Ovary (tissue), 9 donors: ENCODE measurements around the gene NOP9. TPM values are rescaled to one million over a fixed set of nuclear protein-coding genes. Genes with fewer than 3 reads are reported as not detected.

Experiments
- DNase-seq, 5 donors: peaks; one replicate each; pipeline ENCODE4 v3.0.0-alpha.2; 2019 to 2020
- H3K27ac ChIP-seq, 2 donors: fragments of 200-600 bp; one replicate each; pipeline versions ENCODE4 v1.5.1 to v1.8.0; 2019 to 2022
- H3K27me3 ChIP-seq: fragments of 200-600 bp; one replicate; pipeline ENCODE4 v1.8.0; 2022
- H3K36me3 ChIP-seq: fragments of 200-600 bp; sonication (generic); one replicate; pipeline ENCODE4 v1.5.1; 2019
- H3K4me1 ChIP-seq: one replicate; pipeline ENCODE4 v1.8.1; 2013; ENCODE audit warnings: mild to moderate bottlenecking, moderate library complexity; ENCODE audit not compliant: insufficient read depth
- H3K4me3 ChIP-seq: fragments of 200-600 bp; sonication (generic); one replicate; pipeline ENCODE4 v1.5.1; 2017
- H3K9me3 ChIP-seq, 2 donors: fragments of 200-600 bp in 1 of 2; sonication (generic) in 1 of 2; one replicate each; pipeline versions ENCODE4 v1.5.1 to v1.8.1; 2013 to 2019; ENCODE audit warnings: mild to moderate bottlenecking in 1 of 2, moderate library complexity in 1 of 2
- CTCF ChIP-seq, 3 donors: fragments of 450-650 bp in 2 of 3; fragments of 200-600 bp in 1 of 3; IDR thresholded peaks; one replicate each; pipeline versions ENCODE4 v1.5.1 to v1.8.0; 2016 to 2022; ENCODE audit warnings: antibody characterized with exemption in 3 of 3, mild to moderate bottlenecking in 1 of 3
- EP300 ChIP-seq: sonication (generic); formaldehyde crosslinking; IDR thresholded peaks from one replicate; pipeline ENCODE4 v1.6.1; 2017; ENCODE audit warnings: antibody characterized with exemption
- POLR2A ChIP-seq: fragments of 450-650 bp; IDR thresholded peaks from one replicate; pipeline ENCODE4 v1.6.1; 2017; ENCODE audit warnings: antibody characterized with exemption, mild to moderate bottlenecking, moderate library complexity
- WGBS, 3 donors: extraction: QIAGEN DNeasy Blood & Tissue Kit in 1 of 3; methylation state at CpG; one replicate each; pipeline versions ENCODE4 v1.1.5 to v1.1.7; 2013 to 2017; 5-methylcytosine and 5-hydroxymethylcytosine counted together
- intact Hi-C, 4 donors: fragments of 100-400 bp; cut with DNase I; formaldehyde crosslinking; loops; one replicate each; pipeline versions ENCODE4 v1.11.0 to v1.15.1; 2022 to 2023
- polyA plus RNA-seq, 2 donors: library from polyadenylated mRNA; stranded (reverse); fragments of 200-250 nt in 1 of 2; fragments of 350-450 nt in 1 of 2; fragmentation: Illumina TruSeq in 1 of 2; extraction: RNeasy Lipid Tissue Mini Kit (QIAGEN cat#74804) in 1 of 2; gene quantifications; one replicate each; pipeline ENCODE4 v1.2.3, GENCODE V29; 2013 to 2014
- total RNA-seq, 7 donors: library from RNA; depleted of rRNA in 2 of 7; stranded (reverse); fragments of >200 nt in 2 of 7; fragmentation: NEBNext Ultra II Directional in 3 of 7; extraction: Animal tissue kit (Norgen Biotek cat#: 25700) in 3 of 7; gene quantifications; one replicate each; pipeline versions ENCODE4 v1.1.0 to v1.2.4, GENCODE V29; 2016 to 2023
- donor health status: DM: no; HTN: no; CAD: no; lungs with moderate emphysema.
- donor health status: DM: no; HTN: no; CAD: no.
- donor health status: Bipolar disorder and iron deficiency.
- donor health status: DM: yes; HTN: yes; CAD: no.
- donor health status: DM: no; HTN: no; CAD: no.
- donor health status: DM: yes; HTN: yes; CAD: no.

NOP9 gene
- total and polyA plus RNA-seq, 9 donors: 9.2 to 28.6 (median 22.1) TPM

GRCh38 chr14:24283796-24284460 lies 15.7 kb upstream of the NOP9 start:
- H3K9me3 ChIP-seq: no peaks in the 10 kb centered on the region
- H3K4me3 ChIP-seq: no peak overlapping the region
- no peaks in the 10 kb centered on the region for H3K4me1 ChIP-seq
- no peak for TF ChIP-seq CTCF (IDR thresholded peaks at IDR 0.05)
- no peak for TF ChIP-seq POLR2A
- no peak for TF ChIP-seq EP300
- no peak overlapping the region for H3K27ac ChIP-seq
- 80 to 93% (median 85%) methylated on average over 5 of the region's 5 CpGs for WGBS, 3 donors
- no peak for DNase-seq
- intact Hi-C loops: no loop called here
- no peaks in the 10 kb centered on the region for H3K36me3 ChIP-seq
- H3K27me3 ChIP-seq: no peaks in the 10 kb centered on the region

GRCh38 chr14:24284501-24285035 lies 15.1 kb upstream of the NOP9 start:
- TF ChIP-seq CTCF (IDR thresholded peaks at IDR 0.05): no peak
- no peak for TF ChIP-seq POLR2A
- no peak for TF ChIP-seq EP300

GRCh38 chr14:24285351-24285750 lies 14.3 kb upstream of the NOP9 start:
- WGBS, 3 donors: 64 to 70% (median 69%) methylated on average over 4 of the region's 4 CpGs
- no peaks in the 10 kb centered on the region for H3K27me3 ChIP-seq
- H3K36me3 ChIP-seq: no peaks in the 10 kb centered on the region
- H3K27ac ChIP-seq: no peak overlapping the region
- no peaks in the 10 kb centered on the region for H3K9me3 ChIP-seq
- no peaks in the 10 kb centered on the region for H3K4me1 ChIP-seq
- no peak for DNase-seq
- TF ChIP-seq POLR2A (no peak), EP300 (no peak), CTCF (IDR thresholded peaks at IDR 0.05) (no peak)
- H3K4me3 ChIP-seq: no peak overlapping the region
- intact Hi-C loops: no loop called here

More at GRCh38 chr14:24284501-24285035, 15.1 kb upstream of the NOP9 start:
- DNase-seq: no peak
- no peaks in the 10 kb centered on the region for H3K9me3 ChIP-seq
- H3K27ac ChIP-seq: no peak overlapping the region
- no peaks in the 10 kb centered on the region for H3K36me3 ChIP-seq
- WGBS, 3 donors: 78 to 82% (median 80%) methylated on average over 11 of the region's 11 CpGs
- no peak overlapping the region for H3K4me3 ChIP-seq
- intact Hi-C loops: no loop called here
- H3K4me1 ChIP-seq: no peaks in the 10 kb centered on the region
- H3K27me3 ChIP-seq: no peaks in the 10 kb centered on the region

GRCh38 chr14:24286996-24287395 lies 12.7 kb upstream of the NOP9 start:
- no peak for TF ChIP-seq CTCF (IDR thresholded peaks at IDR 0.05)
- TF ChIP-seq EP300: no peak
- no peak for DNase-seq
- 93 to 96% (median 94%) methylated on average over 5 of the region's 5 CpGs for whole genome bisulfite sequencing, 3 donors
- intact Hi-C loops: no loop called here
- no peak overlapping the region for H3K4me3 ChIP-seq
- H3K9me3 ChIP-seq: no peaks in the 10 kb centered on the region
- H3K27me3 ChIP-seq: no peaks in the 10 kb centered on the region
- no peaks in the 10 kb centered on the region for H3K4me1 ChIP-seq
- no peak overlapping the region for H3K27ac ChIP-seq
- H3K36me3 ChIP-seq: no peaks in the 10 kb centered on the region
